ENCODE measurements around the gene RAVER2. TPM values are rescaled to one million over a fixed set of nuclear protein-coding genes. Genes with fewer than 3 reads are reported as not detected.
A peak's percentile ranks its signal among the peaks of the same experiment; 100 is the strongest.

RAVER2 gene
- total RNA-seq, 5 donors from 2014 or later (not counting 1 experiment from before 2014, with no cell fraction given) = 0.76 to 2.2 (median 1.4) TPM

GRCh38 chr1:64855557-64855956 is 110.7 kb downstream of the RAVER2 start:
- Histone ChIP-seq H3K27me3 (replicated peaks in 1 of 2; ENCODE audit: control insufficient read depth in 2 of 2, extremely low read depth in 1 of 2, insufficient read depth in 2 of 2, low read length in 1 of 2) (no peaks in the 10 kb centered on the region), H3K9me3 (no peaks in the 10 kb centered on the region), H3K4me3 (ENCODE audit: control insufficient read depth in 1 of 2, extremely low read depth in 1 of 2, low read length in 1 of 2) (no peak overlapping the region), H3K27ac (ENCODE audit: low read length) (no peak overlapping the region), H3K36me3 (ENCODE audit: control insufficient read depth in 2 of 2, extremely low read depth in 1 of 2, insufficient read depth in 1 of 2, low read length in 1 of 2) (peaks cover 10 to 95% of the 10 kb centered on the region in 2 donors), H3K4me1 (ENCODE audit: control insufficient read depth in 1 of 2, extremely low read depth in 1 of 2, insufficient read depth in 2 of 2, low read length in 2 of 2) (no peaks in the 10 kb centered on the region)
- H3K36me3 Mint-ChIP-seq = peaks cover 63% of the 10 kb centered on the region
- ChIA-PET CTCF (no interaction called here), POLR2A (interaction anchor here in 1 of 2 donors (0.7 kb wide), 1 partner anchor 191 kb away, joined by 3 read pairs; no protein-coding TSS in a partner anchor)
- H3K9me3 Mint-ChIP-seq = no peaks in the 10 kb centered on the region
- no peak overlapping the region for H3K4me3 Mint-ChIP-seq
- no peak for DNase-seq
- 97% methylated on average over 6 of the region's 8 CpGs for WGBS (ENCODE audit: insufficient coverage)
- ATAC-seq (replicated peaks in 1 of 4) = no peak
- no peak overlapping the region for H3K27ac Mint-ChIP-seq
- H3K4me1 Mint-ChIP-seq = peaks cover 2 to 15% (median 11%) of the 10 kb centered on the region in 3 donors
- no peaks in the 10 kb centered on the region for H3K27me3 Mint-ChIP-seq

- CTCF ChIA-PET = no interaction called here
- H3K9me3 ChIP-seq = no peaks in the 10 kb centered on the region
- H3K27ac ChIP-seq (ENCODE audit: low read length) = no peak overlapping the region
- H3K4me3 Mint-ChIP-seq = no peak overlapping the region
- H3K9me3 Mint-ChIP-seq = no peaks in the 10 kb centered on the region
- no peak overlapping the region for H3K4me3 ChIP-seq (ENCODE audit: control insufficient read depth in 1 of 2, extremely low read depth in 1 of 2, low read length in 1 of 2)
- 96% methylated on average over 4 of the region's 10 CpGs for WGBS (ENCODE audit: insufficient coverage)
- peaks cover 9 to 23% (median 19%) of the 10 kb centered on the region in 3 donors for H3K4me1 Mint-ChIP-seq
- H3K27me3 ChIP-seq (replicated peaks in 1 of 2; ENCODE audit: control insufficient read depth in 2 of 2, extremely low read depth in 1 of 2, insufficient read depth in 2 of 2, low read length in 1 of 2) = no peaks in the 10 kb centered on the region
- POLR2A ChIA-PET = no interaction called here
- peaks cover 73% of the 10 kb centered on the region for H3K36me3 Mint-ChIP-seq
- no peak for ATAC-seq (replicated peaks in 1 of 4)
- peaks cover 0 to 2% of the 10 kb centered on the region in 2 experiments for H3K4me1 ChIP-seq (ENCODE audit: control insufficient read depth in 1 of 2, extremely low read depth in 1 of 2, insufficient read depth in 2 of 2, low read length in 2 of 2)
- peak overlapping the region in 1 of 2 donors; percentile 3 for H3K27ac Mint-ChIP-seq
- H3K27me3 Mint-ChIP-seq = no peaks in the 10 kb centered on the region
- DNase-seq = no peak
- H3K36me3 ChIP-seq (ENCODE audit: control insufficient read depth in 2 of 2, extremely low read depth in 1 of 2, insufficient read depth in 1 of 2, low read length in 1 of 2) = peaks cover 14 to 93% of the 10 kb centered on the region in 2 donors
These were observed 111.7 kb downstream of the RAVER2 start for GRCh38 chr1:64856553-64856952.

GRCh38 chr1:64857347-64857746 is 112.5 kb downstream of the RAVER2 start:
- Histone ChIP-seq H3K36me3 (ENCODE audit: control insufficient read depth in 2 of 2, extremely low read depth in 1 of 2, insufficient read depth in 1 of 2, low read length in 1 of 2) (peaks cover 18 to 93% of the 10 kb centered on the region in 2 donors), H3K27me3 (replicated peaks in 1 of 2; ENCODE audit: control insufficient read depth in 2 of 2, extremely low read depth in 1 of 2, insufficient read depth in 2 of 2, low read length in 1 of 2) (no peaks in the 10 kb centered on the region), H3K27ac (ENCODE audit: low read length) (no peak overlapping the region), H3K4me1 (ENCODE audit: control insufficient read depth in 1 of 2, extremely low read depth in 1 of 2, insufficient read depth in 2 of 2, low read length in 2 of 2) (peaks cover 0 to 8% of the 10 kb centered on the region in 2 experiments), H3K4me3 (ENCODE audit: control insufficient read depth in 1 of 2, extremely low read depth in 1 of 2, low read length in 1 of 2) (no peak overlapping the region), H3K9me3 (no peaks in the 10 kb centered on the region)
- H3K4me1 Mint-ChIP-seq = peaks cover 14 to 26% (median 22%) of the 10 kb centered on the region in 3 donors
- DNase-seq = no peak
- no peak overlapping the region for H3K27ac Mint-ChIP-seq
- ChIA-PET POLR2A (no interaction called here), CTCF (no interaction called here)
- H3K4me3 Mint-ChIP-seq = no peak overlapping the region
- WGBS (ENCODE audit: insufficient coverage) = 83% methylated on average over 1 of the region's 4 CpGs
- H3K27me3 Mint-ChIP-seq = no peaks in the 10 kb centered on the region
- ATAC-seq (replicated peaks in 1 of 4) = no peak
- H3K9me3 Mint-ChIP-seq = no peaks in the 10 kb centered on the region
- peaks cover 76% of the 10 kb centered on the region for H3K36me3 Mint-ChIP-seq

GRCh38 chr1:64861611-64862010 is 116.7 kb downstream of the RAVER2 start:
- WGBS (ENCODE audit: insufficient coverage) = 95% methylated on average over 2 of the region's 4 CpGs
- H3K9me3 Mint-ChIP-seq = no peaks in the 10 kb centered on the region
- Histone ChIP-seq H3K36me3 (ENCODE audit: control insufficient read depth in 2 of 2, extremely low read depth in 1 of 2, insufficient read depth in 1 of 2, low read length in 1 of 2) (peaks cover 18 to 85% of the 10 kb centered on the region in 2 donors), H3K4me1 (ENCODE audit: control insufficient read depth in 1 of 2, extremely low read depth in 1 of 2, insufficient read depth in 2 of 2, low read length in 2 of 2) (peaks cover 8 to 33% of the 10 kb centered on the region in 2 experiments), H3K9me3 (no peaks in the 10 kb centered on the region), H3K27me3 (replicated peaks in 1 of 2; ENCODE audit: control insufficient read depth in 2 of 2, extremely low read depth in 1 of 2, insufficient read depth in 2 of 2, low read length in 1 of 2) (no peaks in the 10 kb centered on the region), H3K27ac (ENCODE audit: low read length) (no peak overlapping the region), H3K4me3 (ENCODE audit: control insufficient read depth in 1 of 2, extremely low read depth in 1 of 2, low read length in 1 of 2) (no peak overlapping the region)
- H3K36me3 Mint-ChIP-seq = peaks cover 74% of the 10 kb centered on the region
- ATAC-seq (replicated peaks in 1 of 4) (no peak), DNase-seq (peak in 4 of 35 experiments; percentile 9 to 22 (median 12))
- peak overlapping the region; percentile 3 to 52 for H3K27ac Mint-ChIP-seq
- POLR2A ChIA-PET = no interaction called here
- no peaks in the 10 kb centered on the region for H3K27me3 Mint-ChIP-seq
- CTCF ChIA-PET = interaction anchor here (0.6 kb wide), 3 partner anchors 111 to 1717 kb away, joined by 3 read pairs; no protein-coding TSS in a partner anchor
- no peak overlapping the region for H3K4me3 Mint-ChIP-seq
- H3K4me1 Mint-ChIP-seq = peaks cover 40 to 58% (median 45%) of the 10 kb centered on the region in 3 donors

- ATAC-seq (replicated peaks in 1 of 4) (peak; percentile 71 to 87 (median 74)), DNase-seq (peak; percentile 13 to 85 (median 50))
- ChIA-PET CTCF (interaction anchor here in 1 of 2 donors (0.6 kb wide), 2 partner anchors 180 to 200 kb away, joined by 3 to 9 read pairs; no protein-coding TSS in a partner anchor), POLR2A (interaction anchor here in 1 of 2 donors (0.5 to 0.6 kb wide), 2 partner anchors 139 to 222 kb away, joined by 3 read pairs; no protein-coding TSS in a partner anchor)
- H3K27ac ChIP-seq (ENCODE audit: low read length) = peak overlapping the region; percentile 71
- Mint-ChIP-seq H3K27me3 (no peaks in the 10 kb centered on the region), H3K4me1 (peaks cover 38 to 58% (median 56%) of the 10 kb centered on the region in 3 donors), H3K4me3 (peak overlapping the region in 1 of 3 donors; percentile 63), H3K27ac (peak overlapping the region; percentile 85 to 88), H3K36me3 (peaks cover 66% of the 10 kb centered on the region), H3K9me3 (no peaks in the 10 kb centered on the region)
- H3K27me3 ChIP-seq (replicated peaks in 1 of 2; ENCODE audit: control insufficient read depth in 2 of 2, extremely low read depth in 1 of 2, insufficient read depth in 2 of 2, low read length in 1 of 2) = no peaks in the 10 kb centered on the region
- H3K4me3 ChIP-seq (ENCODE audit: control insufficient read depth in 1 of 2, extremely low read depth in 1 of 2, low read length in 1 of 2) = no peak overlapping the region
- peaks cover 14 to 84% of the 10 kb centered on the region in 2 donors for H3K36me3 ChIP-seq (ENCODE audit: control insufficient read depth in 2 of 2, extremely low read depth in 1 of 2, insufficient read depth in 1 of 2, low read length in 1 of 2)
- H3K9me3 ChIP-seq = no peaks in the 10 kb centered on the region
- peaks cover 8 to 33% of the 10 kb centered on the region in 2 experiments for H3K4me1 ChIP-seq (ENCODE audit: control insufficient read depth in 1 of 2, extremely low read depth in 1 of 2, insufficient read depth in 2 of 2, low read length in 2 of 2)
- 20% methylated on average over 8 of the region's 14 CpGs for WGBS (ENCODE audit: insufficient coverage)
These were observed 119.4 kb downstream of the RAVER2 start for GRCh38 chr1:64864018-64864940.

GRCh38 chr1:64865105-64865757 is 120.4 kb downstream of the RAVER2 start:
- no peaks in the 10 kb centered on the region for H3K27me3 ChIP-seq (replicated peaks in 1 of 2; ENCODE audit: control insufficient read depth in 2 of 2, extremely low read depth in 1 of 2, insufficient read depth in 2 of 2, low read length in 1 of 2)
- Mint-ChIP-seq H3K27me3 (no peaks in the 10 kb centered on the region), H3K36me3 (peaks cover 66% of the 10 kb centered on the region), H3K27ac (peak overlapping the region; percentile 85 to 88), H3K9me3 (no peaks in the 10 kb centered on the region), H3K4me1 (peaks cover 38 to 53% (median 53%) of the 10 kb centered on the region in 3 donors), H3K4me3 (peak overlapping the region in 1 of 3 donors; percentile 63)
- DNase-seq (no peak), ATAC-seq (replicated peaks in 1 of 4) (no peak)
- WGBS (ENCODE audit: insufficient coverage) = 100% methylated on average over 3 of the region's 6 CpGs
- H3K4me1 ChIP-seq (ENCODE audit: control insufficient read depth in 1 of 2, extremely low read depth in 1 of 2, insufficient read depth in 2 of 2, low read length in 2 of 2) = peaks cover 8 to 33% of the 10 kb centered on the region in 2 experiments
- H3K36me3 ChIP-seq (ENCODE audit: control insufficient read depth in 2 of 2, extremely low read depth in 1 of 2, insufficient read depth in 1 of 2, low read length in 1 of 2) = peaks cover 14 to 84% of the 10 kb centered on the region in 2 donors
- H3K4me3 ChIP-seq (ENCODE audit: control insufficient read depth in 1 of 2, extremely low read depth in 1 of 2, low read length in 1 of 2) = no peak overlapping the region
- H3K27ac ChIP-seq (ENCODE audit: low read length) = peak overlapping the region; percentile 71
- CTCF ChIA-PET = interaction anchor here in 1 of 2 donors (0.8 to 1.3 kb wide), 3 partner anchors 12 to 200 kb away, joined by 3 to 5 read pairs (median 3); no protein-coding TSS in a partner anchor
- POLR2A ChIA-PET = interaction anchor here in 1 of 2 donors (0.5 to 0.6 kb wide), 3 partner anchors 12 to 221 kb away, joined by 3 to 15 read pairs (median 4); no protein-coding TSS in a partner anchor
- H3K9me3 ChIP-seq = no peaks in the 10 kb centered on the region

Data from T-cell (primary cell).